ENCODE data around the gene RPS8. TPM values are rescaled to one million over a fixed set of nuclear protein-coding genes. Genes with fewer than 3 reads are reported as not detected.
"Not testable (repeated sequence)": the region's sequence is repeated elsewhere in the genome, so short reads cannot be mapped to it uniquely, and the experiment has no call there.

RPS8 gene
- total RNA-seq, 1 donor from 2014 or later = 2,183 TPM

GRCh38 chr1:44817307-44817706 is 42.0 kb downstream of the RPS8 start:
- intact Hi-C loops (cut with micrococcal nuclease) = no loop called here

DNA sequence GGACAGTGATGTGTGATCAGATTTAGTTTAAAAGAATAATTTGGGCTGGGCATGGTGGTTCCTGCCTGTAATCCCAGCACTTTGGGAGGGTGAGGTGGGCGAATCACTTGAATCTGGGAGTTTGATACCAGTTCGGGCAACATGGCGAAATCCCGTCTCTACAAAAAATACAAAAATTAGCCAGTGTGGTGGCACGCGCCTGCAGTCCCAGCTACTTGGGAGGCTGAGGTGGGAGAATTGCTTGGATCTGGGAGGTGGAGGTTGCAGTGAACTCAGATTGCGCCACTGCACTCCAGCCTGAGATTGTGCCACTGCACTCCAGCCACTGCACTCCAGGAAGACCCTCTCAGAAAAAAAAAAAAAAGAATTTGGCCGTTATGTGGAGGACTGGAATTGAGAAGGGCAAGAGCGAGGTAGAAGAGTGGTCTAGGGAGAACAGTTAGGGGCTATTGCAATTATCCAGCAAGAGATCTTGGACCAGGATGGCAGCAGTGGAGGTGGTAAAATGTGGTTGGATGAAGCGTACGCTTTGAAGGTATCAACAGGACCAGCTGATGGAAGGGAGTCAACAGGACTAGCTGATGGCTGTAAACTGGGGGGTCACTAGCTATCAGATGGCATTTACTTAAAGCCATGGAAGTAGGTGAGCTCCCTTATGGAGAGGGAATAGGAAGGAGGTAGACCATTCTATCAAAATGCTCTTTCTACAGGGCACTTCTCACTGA is 42.6 kb downstream of the RPS8 start:
- intact Hi-C loops (cut with micrococcal nuclease) = loop anchor here (2.0 kb wide), 1 partner anchor 17 kb away; the partner anchor contains the start of gene PLK3

DNA sequence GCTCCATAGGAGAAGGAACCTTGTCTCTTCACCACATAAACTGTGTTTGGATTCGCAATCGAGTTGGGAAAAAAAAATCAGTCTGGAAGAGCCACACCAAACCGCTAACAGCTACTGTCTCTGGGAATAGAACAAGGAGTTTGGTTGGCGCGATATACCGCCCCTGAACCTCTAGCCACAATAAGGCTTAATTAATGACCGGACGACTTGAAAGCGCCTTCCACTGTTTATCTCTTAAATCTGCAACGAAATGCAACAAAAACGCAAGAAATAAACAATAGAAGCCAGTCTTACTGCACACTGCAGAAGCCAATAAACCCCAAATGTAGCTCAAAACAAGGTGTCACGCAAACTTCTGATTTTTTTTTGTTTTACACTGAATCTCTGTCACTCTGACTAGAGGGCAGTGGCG is 43.9 kb downstream of the RPS8 start:
- intact Hi-C loops (cut with micrococcal nuclease) = loop anchor here (1.0 to 2.0 kb wide), 4 partner anchors 10 to 88 kb away; partner anchors contain the start of genes PLK3 and RNU5D-1

- intact Hi-C loops (cut with micrococcal nuclease) = loop anchor here (1.0 to 2.0 kb wide), 5 partner anchors 10 to 193 kb away; partner anchors contain the start of genes PLK3, RNU5D-1 and UROD
These were observed 44.4 kb downstream of the RPS8 start for GRCh38 chr1:44819608-44820327.

DNA sequence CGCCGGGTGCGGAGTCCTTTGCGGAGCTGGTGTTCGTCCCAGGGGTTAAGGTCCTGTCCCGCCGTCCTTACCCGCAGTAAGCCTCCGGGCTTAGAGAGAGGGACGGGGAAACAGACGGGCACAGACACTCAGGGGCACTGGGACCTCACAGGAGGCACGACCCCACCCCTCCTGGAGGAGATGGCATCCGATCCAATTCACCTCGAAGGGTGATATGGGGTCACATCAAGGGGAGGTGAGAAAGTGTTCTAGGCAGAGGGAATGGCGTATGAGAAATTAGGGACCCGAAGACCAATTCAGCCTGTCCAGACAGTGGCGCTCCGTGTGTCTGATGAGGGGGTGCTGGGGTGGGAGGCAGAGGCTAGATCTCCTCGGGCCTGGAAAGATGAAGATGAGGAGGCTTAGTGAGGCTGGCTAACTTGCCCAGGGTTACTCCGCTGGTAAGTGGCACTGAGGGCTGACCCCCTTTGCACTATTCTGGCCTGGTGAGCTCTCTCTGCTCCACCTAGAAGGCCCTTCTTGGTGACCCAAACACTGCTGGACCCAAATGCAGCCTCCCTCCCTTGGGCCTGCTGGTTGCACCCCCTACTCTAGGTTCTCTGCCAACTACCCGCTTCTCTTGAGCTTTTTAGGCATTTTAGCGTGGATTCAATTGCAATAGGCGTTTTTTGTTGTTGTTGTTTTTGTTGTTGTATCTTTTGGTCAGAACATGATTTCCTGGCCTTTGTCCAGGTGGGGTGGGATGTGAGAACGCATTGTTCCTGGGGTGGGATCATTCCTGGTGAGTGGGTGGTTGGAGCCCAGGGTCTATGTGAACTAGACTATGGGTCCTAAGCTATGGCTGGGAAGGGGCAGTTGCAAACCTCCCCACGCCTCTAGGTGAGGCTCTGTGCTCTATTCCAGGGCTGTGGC is 45.2 kb downstream of the RPS8 start:
- intact Hi-C loops (cut with micrococcal nuclease) = loop anchor here (1.0 kb wide), 1 partner anchor 192 kb away; the partner anchor contains the start of gene UROD

DNA sequence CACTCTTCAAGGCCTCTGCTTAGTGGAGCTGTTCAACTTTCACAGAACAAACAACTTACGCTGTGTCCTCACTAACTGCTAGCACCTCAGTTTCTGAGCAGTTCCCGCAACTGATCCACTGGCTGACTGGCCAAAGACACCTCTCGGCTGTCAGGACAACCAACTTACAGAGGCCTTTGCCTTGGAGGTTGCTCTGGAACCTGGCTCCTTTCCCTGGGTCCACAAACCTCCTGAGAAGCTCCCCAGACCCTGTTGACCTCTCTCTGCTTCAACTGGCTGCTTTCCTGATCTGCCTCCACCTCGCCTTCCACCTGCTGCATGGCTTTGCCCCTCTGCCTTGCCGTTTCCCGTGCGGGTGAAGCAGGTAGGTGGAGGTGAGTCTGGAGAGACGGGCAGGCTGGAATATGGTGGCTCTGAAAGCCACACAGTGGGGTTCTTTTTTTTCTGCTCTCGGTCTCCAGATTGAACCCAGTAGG is 45.9 kb downstream of the RPS8 start:
- intact Hi-C loops (cut with micrococcal nuclease) = no loop called here

DNA sequence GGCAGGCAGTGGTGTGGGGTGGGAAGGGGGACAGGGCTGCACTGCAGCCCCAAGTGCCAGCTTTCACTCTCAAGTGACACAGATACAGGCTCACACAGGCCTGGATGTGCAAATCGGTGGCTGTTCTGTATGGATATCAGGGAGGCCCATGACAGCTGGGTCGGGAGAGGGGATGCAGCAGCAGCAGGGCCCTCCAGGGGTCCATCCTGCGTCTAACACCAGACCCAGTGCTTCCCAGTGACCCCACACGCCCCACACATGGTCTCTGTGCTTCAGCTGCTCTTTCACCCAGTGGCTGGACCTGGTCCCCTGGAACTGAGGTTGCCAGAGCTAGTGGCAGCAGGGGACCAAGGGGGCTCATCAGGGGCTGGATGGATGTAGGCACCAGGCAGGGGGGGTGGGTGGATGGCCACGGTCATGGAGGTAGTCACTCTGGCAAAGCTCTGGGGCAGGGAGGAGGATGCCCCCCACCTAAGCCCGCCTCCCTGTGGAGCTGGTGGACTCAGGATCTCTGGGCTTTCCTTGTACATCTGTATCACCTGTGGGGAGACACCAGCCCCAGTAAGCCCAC is 46.9 kb downstream of the RPS8 start:
- intact Hi-C loops (cut with micrococcal nuclease) = no loop called here

GRCh38 chr1:44822981-44823451 is 47.7 kb downstream of the RPS8 start:
- intact Hi-C loops (cut with micrococcal nuclease) = no loop called here

DNA sequence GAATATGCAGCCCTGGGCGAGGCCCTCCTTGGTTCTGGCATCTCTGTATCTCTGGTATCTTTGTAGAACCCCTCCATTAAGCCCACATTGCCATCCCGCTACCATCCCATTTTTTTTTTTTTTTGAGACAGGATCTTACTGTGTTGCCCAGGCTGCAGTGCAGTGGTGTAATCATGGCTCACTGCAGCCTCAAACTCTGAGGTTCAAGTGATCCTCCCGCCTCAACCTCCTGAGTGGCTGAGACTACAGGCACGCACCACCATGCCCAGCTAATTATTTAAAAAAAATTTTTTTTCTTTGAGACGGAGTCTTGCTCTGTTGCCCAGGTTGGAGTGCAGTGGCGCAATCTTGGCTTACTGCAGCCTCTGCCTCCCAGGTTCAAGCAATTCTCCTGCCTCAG is 49.1 kb downstream of the RPS8 start:
- intact Hi-C loops (cut with micrococcal nuclease) = not testable (repeated sequence)

DNA sequence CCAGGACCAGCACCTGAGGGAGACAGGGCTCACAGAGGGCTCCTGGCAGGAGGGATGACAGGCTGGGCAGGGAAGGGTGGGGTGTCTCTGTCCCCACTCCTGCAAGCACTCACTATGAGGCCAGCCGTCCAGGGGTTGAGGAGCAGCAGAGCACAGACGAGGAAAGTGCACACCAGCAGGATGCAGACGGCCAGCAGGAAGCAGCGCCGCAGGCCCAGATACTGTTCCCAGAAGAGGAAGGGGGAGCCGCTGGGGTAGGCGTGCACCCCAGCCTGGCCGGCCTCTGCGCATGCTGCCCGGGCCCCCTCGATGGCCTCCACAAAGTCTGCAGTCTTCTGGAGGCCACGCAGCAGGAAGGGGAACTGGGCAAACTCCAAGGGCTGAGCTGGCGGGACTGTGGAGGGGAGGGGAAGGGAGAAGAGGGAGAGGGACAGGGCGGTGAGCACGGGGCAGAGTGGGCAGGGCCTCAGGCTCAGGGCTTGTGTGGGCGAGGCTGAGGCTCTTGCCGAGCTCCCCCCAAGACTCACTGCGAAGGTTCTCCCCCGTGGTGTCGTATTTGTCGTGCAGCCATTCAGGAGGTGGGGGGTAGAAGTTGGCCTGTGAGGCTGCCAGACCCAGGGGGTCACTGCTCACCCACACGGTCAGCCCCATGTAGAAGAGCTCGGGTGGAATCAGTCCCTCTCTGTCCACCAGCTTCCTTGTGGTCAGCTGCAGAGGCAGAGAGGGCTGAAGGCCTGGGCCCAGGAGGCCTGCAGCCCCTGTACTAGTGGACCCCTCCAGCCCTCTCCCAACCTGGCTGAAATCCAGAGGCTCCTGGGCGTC is 51.2 kb downstream of the RPS8 start:
- intact Hi-C loops (cut with micrococcal nuclease) = no loop called here

- intact Hi-C loops (cut with micrococcal nuclease) = no loop called here
These were observed 52.1 kb downstream of the RPS8 start for GRCh38 chr1:44827197-44828002.

DNA sequence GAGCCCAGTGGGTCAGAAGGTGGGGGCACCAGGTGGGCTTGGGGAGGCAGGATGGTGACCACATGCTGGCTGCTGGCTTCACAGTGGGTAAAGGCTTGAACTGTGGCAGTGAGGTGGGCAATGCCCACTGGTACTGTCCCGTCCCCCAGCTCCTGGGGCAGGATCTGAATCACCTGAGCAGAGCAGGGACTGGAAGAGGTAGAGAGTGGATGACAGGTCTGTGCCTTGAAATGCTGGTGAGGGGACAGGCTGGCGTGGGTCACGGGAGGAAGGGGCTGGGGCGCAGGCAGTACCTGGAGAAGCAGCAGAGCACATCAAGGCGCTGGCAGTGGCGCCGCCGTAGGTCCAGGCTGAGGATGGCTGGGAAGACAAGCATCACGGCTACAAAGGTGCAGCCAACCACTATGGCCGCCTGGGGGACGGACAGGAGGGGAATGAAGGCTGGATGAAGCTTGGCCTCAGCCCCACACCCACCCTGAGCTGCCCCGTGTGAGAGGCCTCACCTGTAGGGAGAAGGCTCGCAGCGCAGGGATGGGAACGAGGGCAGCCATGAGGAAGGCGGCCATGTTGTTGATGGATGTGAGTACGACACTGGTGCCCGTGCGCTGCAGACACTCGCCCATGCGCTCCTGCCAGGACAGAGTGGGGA is 52.8 kb downstream of the RPS8 start:
- intact Hi-C loops (cut with micrococcal nuclease) = no loop called here

Other genes with a start within 250 kb of the RPS8 start
- 3.4 and 4.0 TPM in 2 replicates for gene TMEM53, start 101.1 kb upstream of the RPS8 start, total RNA-seq
- 93.6 and 94.5 TPM in 2 replicates for gene ARMH1, start 100.8 kb upstream of the RPS8 start, total RNA-seq
- gene RNU5D-1, start 44.4 kb upstream of the RPS8 start, total RNA-seq = not detected in 2 replicates
- 89.3 and 89.7 TPM in 2 replicates for gene KIF2C, start 35.7 kb upstream of the RPS8 start, total RNA-seq
- 0.55 TPM in 2 replicates for gene BEST4, start 12.6 kb downstream of the RPS8 start, total RNA-seq
- gene PLK3, start 24.8 kb downstream of the RPS8 start, total RNA-seq = 74.1 and 77.8 TPM in 2 replicates
- 0.34 and 0.73 TPM in 2 replicates for gene DYNLT4, start 31.8 kb downstream of the RPS8 start, total RNA-seq
- gene BTBD19, start 33.0 kb downstream of the RPS8 start, total RNA-seq = 8.8 and 9.7 TPM in 2 replicates
- gene PTCH2, start 67.7 kb downstream of the RPS8 start, total RNA-seq = 0.84 and 1.1 TPM in 2 replicates
- 27.9 and 29.6 TPM in 2 replicates for gene EIF2B3, start 211.1 kb downstream of the RPS8 start, total RNA-seq
- gene HECTD3, start 235.8 kb downstream of the RPS8 start, total RNA-seq = 32.3 and 35.0 TPM in 2 replicates
- 62.1 and 64.5 TPM in 2 replicates for gene UROD, start 236.7 kb downstream of the RPS8 start, total RNA-seq

Data from T-helper 2 cell treated with Interferon-gamma antibody and Interleukin-4, amounts not matched to agents 100 ng/mL and 5 ng/mL, for 36 hours (primary cell).